Keratinocyte (primary cell): Measurements from ENCODE around the gene HES7. TPM values are rescaled to one million over a fixed set of nuclear protein-coding genes. Genes with fewer than 3 reads are reported as not detected.
A peak's percentile ranks its signal among the peaks of the same experiment; 100 is the strongest.

Source experiments
- DNase-seq: peaks from one replicate; pipeline ENCODE4 v3.0.0-alpha.2; 2011; ENCODE audit warnings: low read depth, missing footprints, low spot score
- FAIRE-seq: peaks from 2 replicates; lab custom pipeline; 2011; peaks lifted over from hg19 to GRCh38; lab: Jason Lieb, UNC
- H2AFZ ChIP-seq: 2 replicates; pipeline ENCODE4 v1.6.0; 2012; ENCODE audit warnings: low read length, control low read depth, inconsistent platforms; ENCODE audit not compliant: control insufficient read depth
- H3K27ac ChIP-seq: 2 replicates; pipeline ENCODE4 v1.5.1; 2011; ENCODE audit warnings: low read length; ENCODE audit not compliant: control insufficient read depth, insufficient read depth
- H3K27me3 ChIP-seq: 3 replicates; pipeline ENCODE4 v1.6.0; 2011; ENCODE audit warnings: low read length; ENCODE audit not compliant: control insufficient read depth, insufficient read depth; ENCODE audit errors: extremely low read depth
- H3K36me3 ChIP-seq, 2 experiments: 2 replicates in 1 of 2; 3 replicates in 1 of 2; pipeline ENCODE4 v1.5.1; 2011; ENCODE audit warnings: low read length in 2 of 2, mild to moderate bottlenecking in 1 of 2; ENCODE audit not compliant: control insufficient read depth in 2 of 2, insufficient read depth in 2 of 2; ENCODE audit errors: extremely low read depth in 1 of 2
- H3K4me1 ChIP-seq: 3 replicates; pipeline ENCODE4 v1.5.1; 2011; ENCODE audit warnings: low read length; ENCODE audit not compliant: control insufficient read depth, insufficient read depth; ENCODE audit errors: extremely low read depth
- H3K4me2 ChIP-seq: 3 replicates; pipeline ENCODE4 v1.6.0; 2011; ENCODE audit warnings: low read depth, low read length; ENCODE audit not compliant: control insufficient read depth, insufficient read depth; ENCODE audit errors: extremely low read depth
- H3K4me3 ChIP-seq, 3 experiments: fragments of 200-600 bp in 1 of 3; sonication (generic) in 1 of 3; 2 replicates in 2 of 3; 3 replicates in 1 of 3; pipeline ENCODE4 v1.5.1; 2011 to 2016; ENCODE audit warnings: low read length in 3 of 3, mild to moderate bottlenecking in 3 of 3, control low read depth in 2 of 3, inconsistent platforms in 1 of 3, low read depth in 1 of 3, mixed read lengths in 1 of 3, mixed run types in 1 of 3, moderate library complexity in 1 of 3; ENCODE audit not compliant: control insufficient read depth in 2 of 3, insufficient read depth in 2 of 3; ENCODE audit errors: extremely low read depth in 1 of 3
- H3K79me2 ChIP-seq: 2 replicates; pipeline ENCODE4 v1.6.0; 2012; ENCODE audit warnings: low read length; ENCODE audit not compliant: control insufficient read depth, insufficient read depth
- H3K9ac ChIP-seq: 3 replicates; pipeline ENCODE4 v1.6.0; 2011; ENCODE audit warnings: low read length; ENCODE audit not compliant: control insufficient read depth, insufficient read depth; ENCODE audit errors: extremely low read depth
- H3K9me1 ChIP-seq: 3 replicates; pipeline ENCODE4 v1.6.0; 2011; ENCODE audit warnings: low read length; ENCODE audit not compliant: control insufficient read depth, insufficient read depth; ENCODE audit errors: extremely low read depth
- H3K9me3 ChIP-seq: 2 replicates; pipeline ENCODE4 v1.5.1; 2012; ENCODE audit warnings: low read depth, low read length; ENCODE audit not compliant: control insufficient read depth
- H4K20me1 ChIP-seq: 3 replicates; pipeline ENCODE4 v1.6.0; 2011; ENCODE audit warnings: low read length; ENCODE audit not compliant: control insufficient read depth, insufficient read depth; ENCODE audit errors: extremely low read depth
- EZH2 ChIP-seq: IDR thresholded peaks from one replicate; pipeline ENCODE4 v1.6.1; 2012; ENCODE audit warnings: inconsistent platforms, mild to moderate bottlenecking, low read length, moderate library complexity
- dilution Hi-C: fragments of 300-500 bp; cut with MboI; formaldehyde crosslinking; loops from one replicate; pipeline ENCODE4 v1.7.0; 2020; ENCODE audit warnings: low sequenced_read_pairs; ENCODE audit not compliant: extremely low pct_ligation_motif_present
- polyA plus RNA-seq, 5 experiments: library from polyadenylated mRNA; depleted of rRNA in 3 of 5; stranded (reverse) in 3 of 5; stranded (forward) in 1 of 5; unstranded in 1 of 5; fragments of >200 nt; gene quantifications; 1 replicate in 1 of 5; 2 replicates in 3 of 5; 3 replicates in 1 of 5; pipeline versions ENCODE4 v1.2.1 to v1.2.3, GENCODE V29; 2011 to 2012; ENCODE audit warnings: missing spikeins in 2 of 5, low read depth in 1 of 5, low replicate concordance in 1 of 5
- TF ChIP-seq, protein P1 (sequence below), 3 experiments: IDR thresholded peaks in 1 of 3; conservative IDR thresholded peaks in 1 of 3; optimal IDR thresholded peaks in 1 of 3; 2 replicates in 2 of 3; 3 replicates in 1 of 3; pipeline versions ENCODE3 to v1.5.1; 2011; ENCODE audit warnings: low read length in 3 of 3, mild to moderate bottlenecking in 3 of 3, moderate library complexity in 2 of 3, control low read depth in 1 of 3, inconsistent platforms in 1 of 3; ENCODE audit not compliant: insufficient read depth in 2 of 3; ENCODE audit errors: extremely low read depth in 1 of 3

HES7 gene
- polyA plus RNA-seq, 1 donor (not counting 4 experiments of a cell fraction or from before 2014, with no cell fraction given), result 0.33 TPM

DNA sequence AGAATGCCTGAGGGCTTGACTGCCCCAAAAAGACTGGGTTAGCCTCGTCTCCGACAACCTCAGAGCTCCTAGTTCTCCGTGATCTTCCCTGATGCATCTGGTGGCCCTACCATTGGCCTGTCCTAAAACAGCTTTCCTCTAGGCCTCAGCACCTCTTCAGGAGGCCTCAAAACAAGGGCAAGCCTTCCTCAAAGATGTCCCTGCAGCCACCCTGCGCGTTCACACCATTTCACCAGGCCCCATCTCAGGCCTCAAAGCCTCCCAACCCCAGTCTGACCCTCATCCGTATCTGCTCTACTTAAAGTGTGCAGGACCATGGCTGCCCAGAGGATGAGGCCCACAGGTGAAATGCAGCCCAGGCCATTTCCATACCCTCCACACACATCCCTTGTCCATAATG, 13.0 kb downstream of the HES7 start:
- H3K36me3 ChIP-seq, result no peaks in the 10 kb centered on the region
- peaks cover 2% of the 10 kb centered on the region for H3K9me1 ChIP-seq
- DNase-seq, result no peak
- TF ChIP-seq, protein P1, sequence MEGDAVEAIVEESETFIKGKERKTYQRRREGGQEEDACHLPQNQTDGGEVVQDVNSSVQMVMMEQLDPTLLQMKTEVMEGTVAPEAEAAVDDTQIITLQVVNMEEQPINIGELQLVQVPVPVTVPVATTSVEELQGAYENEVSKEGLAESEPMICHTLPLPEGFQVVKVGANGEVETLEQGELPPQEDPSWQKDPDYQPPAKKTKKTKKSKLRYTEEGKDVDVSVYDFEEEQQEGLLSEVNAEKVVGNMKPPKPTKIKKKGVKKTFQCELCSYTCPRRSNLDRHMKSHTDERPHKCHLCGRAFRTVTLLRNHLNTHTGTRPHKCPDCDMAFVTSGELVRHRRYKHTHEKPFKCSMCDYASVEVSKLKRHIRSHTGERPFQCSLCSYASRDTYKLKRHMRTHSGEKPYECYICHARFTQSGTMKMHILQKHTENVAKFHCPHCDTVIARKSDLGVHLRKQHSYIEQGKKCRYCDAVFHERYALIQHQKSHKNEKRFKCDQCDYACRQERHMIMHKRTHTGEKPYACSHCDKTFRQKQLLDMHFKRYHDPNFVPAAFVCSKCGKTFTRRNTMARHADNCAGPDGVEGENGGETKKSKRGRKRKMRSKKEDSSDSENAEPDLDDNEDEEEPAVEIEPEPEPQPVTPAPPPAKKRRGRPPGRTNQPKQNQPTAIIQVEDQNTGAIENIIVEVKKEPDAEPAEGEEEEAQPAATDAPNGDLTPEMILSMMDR (optimal IDR thresholded peaks at IDR 0.05 in 1 of 3, IDR thresholded peaks at IDR 0.05 in 1 of 3, conservative IDR thresholded peaks at IDR 0.05 in 1 of 3; ENCODE audit: extremely low read depth in 1 of 3, insufficient read depth in 2 of 3, low read length in 3 of 3), result no peak
- no peak for TF ChIP-seq EZH2
- no peak overlapping the region for H3K4me3 ChIP-seq
- H3K27ac ChIP-seq, result no peak overlapping the region
- H3K9ac ChIP-seq, result no peak overlapping the region
- no peaks in the 10 kb centered on the region for H4K20me1 ChIP-seq
- no peaks in the 10 kb centered on the region for H3K79me2 ChIP-seq
- dilution Hi-C loops, result no loop called here
- no peak overlapping the region for H3K4me2 ChIP-seq
- H3K4me1 ChIP-seq, result peaks cover 14% of the 10 kb centered on the region
- no peak overlapping the region for H2AFZ ChIP-seq
- no peak for FAIRE-seq
- H3K27me3 ChIP-seq, result no peaks in the 10 kb centered on the region
- no peaks in the 10 kb centered on the region for H3K9me3 ChIP-seq

DNA sequence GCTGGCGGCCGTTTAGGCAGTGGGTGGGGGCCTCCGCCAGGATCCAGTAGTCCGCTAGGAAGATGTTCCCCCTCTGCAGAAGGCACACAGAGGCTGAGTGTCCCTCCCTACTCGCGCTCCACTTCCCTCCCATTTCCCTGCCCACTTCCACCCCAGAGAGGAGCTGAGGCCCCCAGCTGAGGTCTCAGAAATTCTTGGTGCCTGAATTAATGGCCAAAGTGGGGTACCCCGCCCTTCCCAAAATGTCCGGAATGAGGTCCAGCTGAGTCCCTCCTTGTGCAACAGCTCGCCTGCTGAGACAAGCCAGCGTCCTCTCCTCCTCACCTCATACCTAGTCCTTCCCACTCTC, 13.5 kb downstream of the HES7 start:
- no peak for TF ChIP-seq EZH2
- TF ChIP-seq, protein P1 (optimal IDR thresholded peaks at IDR 0.05 in 1 of 3, IDR thresholded peaks at IDR 0.05 in 1 of 3, conservative IDR thresholded peaks at IDR 0.05 in 1 of 3; ENCODE audit: extremely low read depth in 1 of 3, insufficient read depth in 2 of 3, low read length in 3 of 3), result peak in 1 of 3 experiments; percentile 2
- H3K27ac ChIP-seq, result no peak overlapping the region
- no peak overlapping the region for H2AFZ ChIP-seq
- dilution Hi-C loops, result no loop called here
- no peaks in the 10 kb centered on the region for H3K36me3 ChIP-seq
- no peaks in the 10 kb centered on the region for H4K20me1 ChIP-seq
- peak; percentile 60 for FAIRE-seq
- H3K79me2 ChIP-seq, result no peaks in the 10 kb centered on the region
- H3K9ac ChIP-seq, result no peak overlapping the region
- no peaks in the 10 kb centered on the region for H3K27me3 ChIP-seq
- H3K9me1 ChIP-seq, result peaks cover 3% of the 10 kb centered on the region
- peaks cover 19% of the 10 kb centered on the region for H3K4me1 ChIP-seq
- H3K4me2 ChIP-seq, result peak overlapping the region; percentile 91
- DNase-seq, result no peak
- no peaks in the 10 kb centered on the region for H3K9me3 ChIP-seq
- H3K4me3 ChIP-seq, result peak overlapping the region in 1 of 3 experiments; percentile 67
